HEK293T (cell line): ENCODE results near the gene PCAT7.

Source experiments
- CTCF ChIA-PET: fragments of 350-600 bp; formaldehyde crosslinking; extraction: SDS; loops from one replicate; lab custom pipeline; 2021; ENCODE audit warnings: antibody characterized with exemption, inconsistent platforms; lab: Yijun Ruan, JAX
- POLR2A ChIA-PET: fragments of 350-600 bp; formaldehyde crosslinking; extraction: SDS; loops from one replicate; lab custom pipeline; 2020; ENCODE audit warnings: antibody characterized with exemption, inconsistent platforms; lab: Yijun Ruan, JAX
- DNase-seq: peaks from one replicate; pipeline ENCODE4 v3.0.0; 2012; ENCODE audit warnings: mixed read lengths; ENCODE audit errors: extremely low spot score
- ARNT ChIP-seq: fragments of 450-650 bp; IDR thresholded peaks from 2 replicates; pipeline ENCODE4 v1.6.1; 2017; ENCODE audit warnings: mild to moderate bottlenecking
- BHLHE40 ChIP-seq: fragments of 450-650 bp; IDR thresholded peaks from 2 replicates; pipeline ENCODE4 v1.6.1; 2016; ENCODE audit warnings: mild to moderate bottlenecking, moderate library complexity, borderline replicate concordance
- CTBP1 ChIP-seq: fragments of 450-650 bp; IDR thresholded peaks from 2 replicates; pipeline ENCODE4 v1.6.1; 2016; ENCODE audit warnings: borderline replicate concordance
- ELF4 ChIP-seq: fragments of 450-650 bp; IDR thresholded peaks from 2 replicates; pipeline ENCODE4 v1.6.1; 2017; ENCODE audit warnings: antibody characterized with exemption
- FOXA1 ChIP-seq: fragments of 450-650 bp; IDR thresholded peaks from 2 replicates; pipeline ENCODE4 v1.6.1; 2016; ENCODE audit warnings: mild to moderate bottlenecking
- FOXK2 ChIP-seq: fragments of 450-650 bp; IDR thresholded peaks from 2 replicates; pipeline ENCODE4 v1.6.1; 2016; ENCODE audit warnings: mild to moderate bottlenecking
- FOXM1 ChIP-seq: fragments of 450-650 bp; IDR thresholded peaks from 2 replicates; pipeline ENCODE4 v1.6.1; 2017; ENCODE audit warnings: mild to moderate bottlenecking, borderline replicate concordance
- HDGF ChIP-seq: fragments of 450-650 bp; IDR thresholded peaks from 2 replicates; pipeline ENCODE4 v1.6.1; 2017; ENCODE audit warnings: antibody characterized with exemption, borderline replicate concordance
- L3MBTL2 ChIP-seq: fragments of 450-650 bp; conservative IDR thresholded peaks from 2 replicates; pipeline ENCODE4 v1.6.1; 2016; ENCODE audit warnings: mild to moderate bottlenecking
- LEF1 ChIP-seq: fragments of 450-650 bp; IDR thresholded peaks from 2 replicates; pipeline ENCODE4 v1.6.1; 2017; ENCODE audit warnings: mild to moderate bottlenecking, borderline replicate concordance
- NFRKB ChIP-seq: fragments of 450-650 bp; IDR thresholded peaks from 2 replicates; pipeline ENCODE4 v1.6.1; 2016; ENCODE audit warnings: mild to moderate bottlenecking, moderate library complexity
- PKNOX1 ChIP-seq: fragments of 450-650 bp; IDR thresholded peaks from 2 replicates; pipeline ENCODE4 v1.6.1; 2016
- SP1 ChIP-seq: fragments of 450-650 bp; IDR thresholded peaks from 2 replicates; pipeline ENCODE4 v1.6.1; 2017
- SUZ12 ChIP-seq: fragments of 450-650 bp; IDR thresholded peaks from 2 replicates; pipeline ENCODE4 v1.6.1; 2016; ENCODE audit warnings: mild to moderate bottlenecking
- TARDBP ChIP-seq: fragments of 450-650 bp; IDR thresholded peaks from 2 replicates; pipeline ENCODE4 v1.6.1; 2016
- ZNF384 ChIP-seq: fragments of 450-650 bp; IDR thresholded peaks from 2 replicates; pipeline ENCODE4 v1.6.1; 2016

PCAT7 gene

GRCh38 chr9:94566550-94566949 lies 11.7 kb downstream of the PCAT7 start:
- POLR2A ChIA-PET: no interaction called here
- no peak for DNase-seq
- TF ChIP-seq FOXA1: no peak
- TF ChIP-seq BHLHE40: no peak
- no peak for TF ChIP-seq TARDBP
- no peak for TF ChIP-seq NFRKB
- TF ChIP-seq SP1: no peak
- TF ChIP-seq FOXM1: no peak
- CTCF ChIA-PET: no interaction called here

GRCh38 chr9:94567271-94567670 lies 12.4 kb downstream of the PCAT7 start:
- ChIA-PET POLR2A (no interaction called here), CTCF (no interaction called here)
- TF ChIP-seq FOXK2 (no peak), FOXA1 (no peak), NFRKB (no peak), L3MBTL2 (no peak), ZNF384 (no peak)
- DNase-seq: no peak

GRCh38 chr9:94568250-94568889 lies 13.5 kb downstream of the PCAT7 start:
- ChIA-PET POLR2A (no interaction called here), CTCF (no interaction called here)
- no peak for DNase-seq
- TF ChIP-seq L3MBTL2 (no peak), FOXK2 (no peak), BHLHE40 (no peak), TARDBP (no peak), SUZ12 (no peak), FOXA1 (no peak), SP1 (no peak), ARNT (no peak), ZNF384 (no peak), CTBP1 (no peak), PKNOX1 (no peak), HDGF (no peak), LEF1 (no peak), ELF4 (no peak), FOXM1 (no peak), NFRKB (no peak)

GRCh38 chr9:94568972-94569712 lies 14.3 kb downstream of the PCAT7 start:
- TF ChIP-seq ZNF384: no peak
- no peak for TF ChIP-seq FOXM1
- TF ChIP-seq TARDBP: no peak
- no peak for TF ChIP-seq LEF1
- no peak for TF ChIP-seq BHLHE40
- TF ChIP-seq L3MBTL2: no peak
- no peak for TF ChIP-seq SP1
- TF ChIP-seq FOXA1: no peak
- no peak for TF ChIP-seq HDGF
- no peak for TF ChIP-seq CTBP1
- no peak for TF ChIP-seq ELF4
- TF ChIP-seq SUZ12: no peak
- no peak for TF ChIP-seq PKNOX1
- TF ChIP-seq NFRKB: no peak
- no peak for TF ChIP-seq ARNT
- no peak for TF ChIP-seq FOXK2
- CTCF ChIA-PET: no interaction called here
- POLR2A ChIA-PET: no interaction called here
- DNase-seq: no peak

GRCh38 chr9:94576131-94576530 lies 21.2 kb downstream of the PCAT7 start:
- TF ChIP-seq SP1 (no peak), ARNT (no peak), TARDBP (no peak), L3MBTL2 (no peak)
- POLR2A ChIA-PET: no interaction called here
- CTCF ChIA-PET: no interaction called here
- DNase-seq: no peak

- no peak for TF ChIP-seq FOXK2
- TF ChIP-seq L3MBTL2: no peak
- TF ChIP-seq PKNOX1: no peak
- no peak for TF ChIP-seq SUZ12
- TF ChIP-seq ELF4: no peak
- TF ChIP-seq TARDBP: no peak
- no peak for TF ChIP-seq BHLHE40
- no peak for TF ChIP-seq ZNF384
- no peak for TF ChIP-seq FOXA1
- no peak for TF ChIP-seq LEF1
- no peak for TF ChIP-seq ARNT
- TF ChIP-seq CTBP1: no peak
- TF ChIP-seq SP1: no peak
- no peak for TF ChIP-seq FOXM1
- no peak for TF ChIP-seq HDGF
- TF ChIP-seq NFRKB: no peak
- no peak for DNase-seq
- ChIA-PET POLR2A (no interaction called here), CTCF (interaction anchor here (0.6 kb wide), 1 partner anchor 25 kb away, joined by 4 read pairs; no protein-coding TSS in a partner anchor)
These were observed 22.2 kb downstream of the PCAT7 start for GRCh38 chr9:94577036-94577435.
